ENCODE results near the gene ZNF726. TPM values are rescaled to one million over a fixed set of nuclear protein-coding genes. Genes with fewer than 3 reads are reported as not detected.

ZNF726 gene
- total and polyA plus RNA-seq, 9 donors = 0.36 to 5.3 (median 1.1) TPM

DNA sequence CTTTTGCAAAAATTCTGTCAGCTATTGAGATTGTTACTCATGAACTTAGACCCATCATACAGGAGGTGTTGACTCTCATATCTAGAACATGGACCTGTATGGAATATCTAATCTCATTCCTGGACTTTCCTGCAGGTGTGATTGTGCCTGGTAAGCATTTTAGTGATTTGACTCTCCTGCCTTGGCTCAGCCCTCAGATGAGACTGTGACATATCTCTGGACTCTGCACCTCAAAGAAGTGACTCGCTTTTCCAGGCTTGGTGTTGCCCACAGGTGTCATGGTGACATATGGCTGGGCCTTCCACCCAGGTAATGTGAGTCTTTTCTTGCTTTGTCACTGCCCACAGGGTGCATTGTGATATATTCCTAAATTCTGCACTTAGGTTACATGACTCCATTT, 17.8 kb upstream of the ZNF726 start:
- Histone ChIP-seq H3K27me3 (no peaks in the 10 kb centered on the region), H3K4me1 (ENCODE audit: insufficient read depth) (no peaks in the 10 kb centered on the region), H3K36me3 (no peaks in the 10 kb centered on the region), H3K4me3 (no peak overlapping the region), H3K9me3 (no peaks in the 10 kb centered on the region), H3K27ac (no peak overlapping the region)
- intact Hi-C loops (cut with DNase I) = no loop called here
- no peak for DNase-seq
- TF ChIP-seq EP300 (IDR thresholded peaks at IDR 0.05) (no peak), POLR2A (IDR thresholded peaks at IDR 0.05) (no peak)
- TF ChIP-seq, protein P1, sequence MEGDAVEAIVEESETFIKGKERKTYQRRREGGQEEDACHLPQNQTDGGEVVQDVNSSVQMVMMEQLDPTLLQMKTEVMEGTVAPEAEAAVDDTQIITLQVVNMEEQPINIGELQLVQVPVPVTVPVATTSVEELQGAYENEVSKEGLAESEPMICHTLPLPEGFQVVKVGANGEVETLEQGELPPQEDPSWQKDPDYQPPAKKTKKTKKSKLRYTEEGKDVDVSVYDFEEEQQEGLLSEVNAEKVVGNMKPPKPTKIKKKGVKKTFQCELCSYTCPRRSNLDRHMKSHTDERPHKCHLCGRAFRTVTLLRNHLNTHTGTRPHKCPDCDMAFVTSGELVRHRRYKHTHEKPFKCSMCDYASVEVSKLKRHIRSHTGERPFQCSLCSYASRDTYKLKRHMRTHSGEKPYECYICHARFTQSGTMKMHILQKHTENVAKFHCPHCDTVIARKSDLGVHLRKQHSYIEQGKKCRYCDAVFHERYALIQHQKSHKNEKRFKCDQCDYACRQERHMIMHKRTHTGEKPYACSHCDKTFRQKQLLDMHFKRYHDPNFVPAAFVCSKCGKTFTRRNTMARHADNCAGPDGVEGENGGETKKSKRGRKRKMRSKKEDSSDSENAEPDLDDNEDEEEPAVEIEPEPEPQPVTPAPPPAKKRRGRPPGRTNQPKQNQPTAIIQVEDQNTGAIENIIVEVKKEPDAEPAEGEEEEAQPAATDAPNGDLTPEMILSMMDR (IDR thresholded peaks at IDR 0.05) = no peak
- WGBS, 3 donors = 60 to 89% (median 70%) methylated on average over 1 of the region's 1 CpG

DNA sequence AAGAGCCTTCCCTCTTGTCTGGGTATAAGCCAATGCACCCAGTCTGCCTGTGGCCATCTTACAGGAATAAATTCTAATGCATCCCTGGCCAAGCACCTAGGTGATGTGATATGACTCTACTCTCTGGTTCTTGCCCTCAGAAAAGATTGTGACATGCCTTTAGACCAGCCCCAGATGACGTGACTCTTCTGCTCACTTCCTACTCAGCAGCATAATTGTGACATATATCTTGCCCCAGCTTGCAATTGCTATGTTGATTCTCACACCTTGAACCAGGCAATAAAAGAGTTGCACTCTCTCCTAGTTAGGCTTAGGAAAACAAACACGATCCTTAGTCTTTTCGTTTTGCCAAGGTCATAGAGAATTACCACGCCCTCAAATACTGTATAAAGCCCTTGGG, 13.3 kb upstream of the ZNF726 start:
- intact Hi-C loops (cut with DNase I) = no loop called here

DNA sequence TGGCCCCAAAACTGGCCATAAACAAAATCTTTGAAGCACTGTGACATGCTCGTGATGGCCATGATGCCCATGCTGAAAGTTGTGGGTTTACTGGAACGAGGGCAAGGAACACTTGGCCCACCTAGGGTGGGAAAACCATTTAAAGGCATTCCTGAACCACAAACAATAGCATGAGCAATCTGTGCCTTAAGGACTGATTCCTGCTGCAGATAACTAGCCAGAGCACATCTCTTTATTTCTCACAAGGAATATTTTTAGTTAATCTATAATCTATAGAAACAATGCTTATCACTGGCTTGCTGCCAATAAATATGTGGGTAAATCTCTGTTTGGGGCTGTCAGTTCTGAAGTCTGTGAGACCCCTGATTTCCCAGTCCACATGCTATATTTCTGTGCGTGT, 10.3 kb upstream of the ZNF726 start:
- Histone ChIP-seq H3K4me3 (no peak overlapping the region), H3K27me3 (no peaks in the 10 kb centered on the region), H3K36me3 (no peaks in the 10 kb centered on the region), H3K27ac (no peak overlapping the region), H3K4me1 (ENCODE audit: insufficient read depth) (no peaks in the 10 kb centered on the region), H3K9me3 (no peaks in the 10 kb centered on the region)
- WGBS, 3 donors = 55 to 73% (median 61%) methylated on average over 3 of the region's 3 CpGs
- intact Hi-C loops (cut with DNase I) = no loop called here
- no peak for DNase-seq
- no peak for TF ChIP-seq EP300 (IDR thresholded peaks at IDR 0.05)
- TF ChIP-seq POLR2A (IDR thresholded peaks at IDR 0.05) = no peak
- TF ChIP-seq, protein P1 (IDR thresholded peaks at IDR 0.05) = no peak

More for the DNA sequence above, 13.3 kb upstream of the ZNF726 start:
- Histone ChIP-seq H3K9me3 (no peaks in the 10 kb centered on the region), H3K4me3 (no peak overlapping the region), H3K4me1 (ENCODE audit: insufficient read depth) (no peaks in the 10 kb centered on the region), H3K27ac (no peak overlapping the region), H3K27me3 (no peaks in the 10 kb centered on the region), H3K36me3 (no peaks in the 10 kb centered on the region)
- DNase-seq = no peak
- no peak for TF ChIP-seq POLR2A (IDR thresholded peaks at IDR 0.05)
- TF ChIP-seq EP300 (IDR thresholded peaks at IDR 0.05) = no peak
- TF ChIP-seq, protein P1 (IDR thresholded peaks at IDR 0.05) = no peak
- WGBS, 3 donors = 59 to 71% (median 62%) methylated on average over 4 of the region's 4 CpGs

DNA sequence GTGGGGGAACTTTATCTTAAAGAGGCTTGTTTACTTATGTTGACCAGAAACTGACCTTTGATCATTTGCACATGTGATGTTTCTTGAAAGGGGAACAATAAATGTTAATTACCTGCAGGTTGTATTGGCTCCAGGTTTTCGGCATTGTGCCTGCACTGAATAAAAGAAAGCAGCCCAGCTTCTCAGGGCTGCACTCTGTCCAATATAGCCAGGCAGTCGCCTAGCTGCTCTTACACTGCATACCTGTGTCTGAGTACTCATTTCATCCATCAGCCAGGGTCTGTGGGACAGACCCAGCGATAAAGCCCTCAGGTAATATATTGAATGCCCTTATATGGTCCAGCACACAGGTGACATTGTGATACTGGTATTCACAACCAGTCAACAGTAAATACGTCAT, 8.9 kb upstream of the ZNF726 start:
- H3K36me3 ChIP-seq = no peaks in the 10 kb centered on the region
- no peak overlapping the region for H3K27ac ChIP-seq
- H3K4me1 ChIP-seq (ENCODE audit: insufficient read depth) = no peaks in the 10 kb centered on the region
- no peak overlapping the region for H3K4me3 ChIP-seq
- intact Hi-C loops (cut with DNase I) = no loop called here
- no peaks in the 10 kb centered on the region for H3K9me3 ChIP-seq
- TF ChIP-seq EP300 (IDR thresholded peaks at IDR 0.05) (no peak), POLR2A (IDR thresholded peaks at IDR 0.05) (no peak)
- TF ChIP-seq, protein P1 (IDR thresholded peaks at IDR 0.05) = no peak
- 74 to 81% (median 79%) methylated on average over 4 of the region's 4 CpGs for WGBS, 3 donors
- H3K27me3 ChIP-seq = no peaks in the 10 kb centered on the region
- DNase-seq = no peak

Data from ovary (tissue), 9 donors.